GM21576 (cell line): ENCODE measurements around the gene CRTC2.

Experiments used
- ATAC-seq: cut with Tn5 transposase; IDR thresholded peaks from one replicate; pipeline ENCODE4 v1.9.1; 2021; ENCODE audit warnings: mild to moderate bottlenecking, moderate library complexity; ENCODE audit not compliant: unreplicated experiment

Gene CRTC2

GRCh38 chr1:153951183-153951582, 7.2 kb downstream of the CRTC2 start:
- ATAC-seq: no peak

DNA sequence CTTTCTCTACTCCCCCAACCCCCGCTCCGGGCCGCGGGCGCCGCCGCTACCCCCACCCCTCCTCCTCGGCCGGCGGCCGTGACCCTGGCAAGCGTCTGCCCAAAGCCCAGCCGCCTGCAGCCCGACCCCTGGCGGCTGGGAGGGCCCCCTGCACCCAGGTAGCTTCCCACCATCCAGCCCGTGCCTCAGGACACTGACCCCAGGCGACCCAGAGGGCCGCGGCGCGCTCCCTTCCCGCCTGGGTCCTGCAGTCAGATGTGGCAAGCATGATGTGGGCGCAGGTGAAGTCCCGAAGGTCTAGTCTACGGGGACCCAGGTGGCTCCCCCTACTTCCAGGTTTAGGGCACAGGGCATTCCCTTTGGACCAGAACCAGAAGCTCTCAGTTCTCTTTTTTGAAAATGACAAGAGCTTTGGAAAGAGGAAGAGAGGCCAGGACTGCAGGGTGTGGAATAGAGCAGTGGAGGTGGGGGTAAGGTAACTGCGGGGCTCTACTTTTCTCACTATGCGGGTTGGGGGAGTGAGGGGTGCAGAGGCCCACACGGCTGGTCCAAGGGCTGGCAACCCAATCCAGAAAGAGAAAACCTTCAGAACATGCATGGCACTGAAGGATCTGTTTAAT, 11.7 kb downstream of the CRTC2 start, which contains the start of gene DENND4B:
DENND4B (minus strand) TSS at position 97 of the 620 bp plus-strand sequence. CDS start 2,344 bp downstream, outside the sequence.
- ATAC-seq: peak; percentile 50

DNA sequence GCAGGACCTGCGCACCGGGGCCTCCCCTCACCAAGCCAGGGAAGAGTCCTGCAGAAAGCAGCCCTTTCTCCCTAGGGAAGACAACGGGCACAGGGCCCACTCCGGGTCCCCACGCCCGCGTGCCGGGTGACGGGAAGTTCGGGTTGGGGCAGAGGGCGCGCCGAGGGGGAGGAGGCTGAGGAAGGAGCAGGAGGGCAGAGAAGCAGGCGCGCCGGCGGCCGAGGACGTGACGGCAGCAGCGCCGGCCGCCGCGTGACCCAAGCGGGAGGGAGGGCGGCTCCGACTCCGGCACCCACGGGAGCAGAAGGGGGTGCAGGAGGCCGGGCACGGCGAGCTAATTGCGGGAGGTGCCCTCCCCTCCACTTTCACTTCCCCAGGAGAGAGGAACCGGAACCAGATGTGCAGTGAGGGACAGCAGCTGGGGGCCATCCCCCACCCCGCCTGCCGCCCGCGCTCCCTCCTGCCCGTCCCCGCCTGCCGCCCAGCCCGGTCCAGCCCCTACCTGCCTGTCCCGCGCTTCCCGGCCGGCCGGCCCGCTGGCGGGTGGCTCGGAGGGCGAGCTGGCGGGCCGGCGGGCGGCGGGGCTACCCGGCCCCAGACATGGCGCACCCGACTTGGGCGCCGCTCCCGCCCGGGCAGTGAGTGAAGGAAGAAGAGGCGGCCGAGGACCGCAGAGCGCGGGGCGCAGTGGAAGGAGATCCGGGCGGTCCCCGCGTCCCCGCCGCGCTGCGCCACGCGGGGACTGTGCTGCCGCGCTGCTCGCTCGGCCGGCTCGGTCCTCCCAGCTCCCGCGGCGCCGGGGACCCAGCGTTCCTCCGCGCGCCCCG, 12.4 kb downstream of the CRTC2 start:
- peak; percentile 60 for ATAC-seq

DNA sequence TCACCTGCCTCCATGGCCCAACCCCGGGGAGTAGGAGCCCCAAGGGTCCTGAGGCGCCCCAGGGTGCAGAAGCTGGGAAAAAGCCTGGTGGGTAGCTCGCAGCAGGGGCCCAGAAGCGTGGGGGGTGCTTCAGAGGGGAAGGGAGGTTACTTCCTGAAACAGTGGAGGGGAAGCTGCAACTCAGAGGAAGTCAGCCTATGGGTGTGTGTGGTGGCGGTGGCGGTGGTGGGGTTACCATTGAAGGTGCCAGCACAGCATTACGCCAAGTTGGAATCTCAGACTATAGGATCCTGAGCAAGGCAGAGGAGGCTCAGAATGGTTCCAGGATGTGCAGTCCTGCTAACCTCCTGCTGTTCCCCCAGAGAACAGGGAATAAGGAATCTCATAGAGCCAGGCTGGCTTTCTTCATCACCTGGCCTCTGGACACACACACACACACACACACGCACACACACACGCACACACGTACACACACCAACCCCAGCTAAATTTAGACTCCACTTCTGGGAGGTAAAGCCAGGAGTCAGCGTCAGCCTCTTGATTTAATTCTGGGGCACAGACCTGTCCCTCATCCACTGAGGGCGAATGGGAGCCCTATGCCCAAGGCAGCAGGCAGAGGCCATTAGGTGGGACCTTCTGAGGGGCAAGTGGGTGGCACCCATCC, 13.1 kb downstream of the CRTC2 start:
- ATAC-seq: no peak

DNA sequence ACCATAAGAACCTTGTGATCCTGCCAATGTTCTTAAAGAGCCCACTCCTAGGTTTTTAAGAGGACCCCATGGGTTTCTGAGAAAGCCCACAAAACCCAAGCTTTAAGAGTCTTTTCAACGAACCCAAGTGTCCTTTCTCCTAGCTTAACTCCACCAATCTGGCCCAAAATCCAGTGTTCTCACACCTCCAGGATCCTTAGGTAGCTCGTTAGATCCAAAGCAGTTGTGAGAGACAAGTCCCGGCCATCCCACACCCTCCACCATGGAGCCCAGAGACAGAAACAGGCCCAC, 13.6 kb downstream of the CRTC2 start:
- ATAC-seq: no peak

DNA sequence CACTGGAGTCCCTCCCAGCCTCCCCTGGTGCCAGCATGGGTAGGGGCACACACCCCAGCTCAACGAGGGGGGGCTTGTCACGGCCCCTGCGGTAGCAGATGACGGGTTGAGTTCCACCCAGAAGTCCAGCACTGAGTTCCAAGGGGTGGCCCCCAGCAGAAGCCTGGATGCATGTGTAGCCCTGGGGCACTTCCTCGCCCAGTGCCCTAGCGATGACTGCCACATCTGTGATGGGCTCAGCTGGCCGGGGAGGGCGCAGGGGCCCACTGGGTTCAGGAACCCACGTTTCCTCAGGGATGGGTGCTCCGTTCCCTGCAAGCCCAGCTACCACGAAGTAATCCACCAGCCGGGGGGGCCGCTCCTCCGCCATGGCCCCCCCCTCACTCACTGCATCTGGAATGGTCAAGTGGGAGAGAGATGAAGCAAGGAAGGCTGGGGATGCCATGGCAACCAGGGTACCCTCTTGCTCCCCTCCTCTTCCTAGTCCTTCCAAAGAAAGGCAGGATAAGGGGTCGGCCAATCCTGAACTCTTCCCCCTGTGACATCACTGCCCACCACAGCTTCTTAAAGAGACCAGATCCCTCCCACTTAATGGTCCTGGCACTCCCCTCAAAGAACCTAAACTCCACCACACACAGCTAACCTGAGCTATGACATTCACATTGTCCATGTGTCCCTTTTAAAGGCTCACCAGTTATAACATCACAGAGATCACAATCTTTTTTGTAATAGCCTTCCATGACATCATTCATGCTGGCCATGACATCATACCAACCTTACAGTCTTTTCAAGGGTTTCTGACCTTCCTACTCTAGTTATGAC, 14.2 kb downstream of the CRTC2 start:
- ATAC-seq: no peak

GRCh38 chr1:153942766-153943549, 15.5 kb downstream of the CRTC2 start:
- ATAC-seq: no peak

DNA sequence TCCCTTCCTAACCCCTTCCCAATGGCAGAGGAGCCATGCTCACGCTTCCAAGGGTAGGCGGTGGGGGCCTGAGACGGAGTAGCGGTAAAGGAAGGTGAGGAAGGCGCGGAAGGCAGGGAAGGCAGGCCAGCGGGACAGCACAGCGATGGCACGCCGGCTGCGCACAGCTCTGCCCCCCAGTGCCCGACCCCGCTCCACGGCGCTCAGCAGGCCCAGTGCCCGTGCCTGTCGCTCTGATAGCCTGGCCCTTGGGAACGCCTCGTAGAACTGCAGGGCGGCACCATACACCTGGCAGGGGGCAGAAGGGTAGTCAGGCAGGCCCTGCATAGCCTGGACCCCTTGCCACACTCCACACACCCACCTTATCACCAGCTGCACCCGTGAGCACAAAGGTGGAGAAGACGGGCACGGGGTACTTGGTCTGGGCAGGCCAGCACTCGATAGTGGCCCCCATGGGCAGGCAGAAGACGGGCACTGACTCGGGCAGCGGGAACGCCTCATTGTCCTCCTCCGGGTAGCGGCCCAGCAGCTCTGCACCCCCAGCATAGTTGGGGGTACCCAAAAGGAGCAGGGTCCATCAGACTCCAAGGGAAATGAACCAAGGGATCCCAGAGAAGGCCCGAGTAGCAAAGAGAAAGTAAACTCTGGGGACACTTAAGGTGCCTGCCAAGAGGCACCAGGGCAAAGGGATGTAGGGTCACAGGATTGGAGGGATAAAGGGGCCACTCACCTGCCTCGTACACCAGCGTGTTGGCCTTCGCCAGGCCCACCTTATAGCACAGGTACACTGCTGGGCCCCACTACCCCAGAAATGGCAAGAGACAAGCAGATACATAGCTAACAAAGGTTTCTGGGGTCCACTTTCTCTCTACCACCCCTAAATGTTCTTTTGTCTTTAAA, 16.3 kb downstream of the CRTC2 start:
- no peak for ATAC-seq

GRCh38 chr1:153940756-153941155, 17.7 kb downstream of the CRTC2 start:
- ATAC-seq: no peak

DNA sequence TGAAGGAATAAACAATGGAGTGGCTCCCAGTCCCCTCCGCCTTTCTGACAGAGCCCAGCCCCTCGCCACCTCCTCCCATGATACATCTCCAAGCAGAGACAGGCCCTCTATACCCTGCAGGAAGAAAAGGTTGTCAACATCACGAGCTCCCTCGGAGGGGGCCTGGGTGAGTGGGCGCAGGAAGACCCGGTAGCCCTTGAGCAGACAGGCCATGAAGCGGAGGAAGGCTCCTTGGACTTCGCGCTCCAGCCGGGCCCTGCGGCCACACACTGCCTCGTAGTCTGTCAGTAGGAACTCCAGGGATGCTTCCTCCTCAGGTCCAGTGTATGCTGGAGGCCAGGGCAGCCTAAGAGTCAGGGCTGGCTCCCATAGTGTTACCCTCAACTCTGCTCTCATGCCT, 18.9 kb downstream of the CRTC2 start:
- ATAC-seq: no peak

DNA sequence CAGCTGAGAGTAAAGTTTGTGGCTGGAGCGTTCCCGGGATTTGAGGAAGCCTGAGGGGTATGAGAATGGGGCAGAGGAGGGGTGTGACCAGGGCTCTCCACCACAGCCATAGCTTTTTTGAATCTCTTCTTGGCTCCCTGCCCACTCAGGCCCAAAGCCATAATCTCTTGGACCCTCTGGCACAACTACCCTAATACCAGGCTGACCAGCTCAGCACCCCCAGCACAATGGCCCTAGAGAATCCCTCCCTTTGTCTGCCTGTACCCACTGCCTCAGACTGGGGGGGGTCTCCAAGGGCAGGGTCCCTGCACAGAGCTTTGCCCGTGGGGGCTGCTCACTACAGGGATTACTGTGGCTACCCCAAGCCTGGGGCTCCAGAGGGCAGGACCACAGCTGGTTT, 19.4 kb downstream of the CRTC2 start:
- ATAC-seq: no peak

DNA sequence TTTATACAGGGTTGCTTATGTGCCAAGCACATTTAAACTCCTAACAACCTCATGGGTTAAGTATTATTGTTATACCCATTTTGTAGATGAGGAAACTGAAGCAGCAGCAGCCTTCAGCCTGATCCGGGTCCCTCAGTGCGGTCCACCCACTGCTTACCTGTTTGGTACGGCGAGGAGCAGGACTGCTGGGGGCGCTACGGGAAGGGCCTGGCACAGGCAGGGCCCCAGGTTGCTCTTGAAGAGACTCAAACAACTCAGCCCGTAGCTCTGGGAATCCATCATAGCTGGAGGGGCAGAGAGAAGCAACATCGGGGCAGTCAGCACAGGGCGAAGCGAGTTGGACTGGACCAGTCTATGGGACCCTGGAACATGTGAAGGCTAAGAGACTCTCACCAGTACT, 21.1 kb downstream of the CRTC2 start:
- ATAC-seq: no peak

DNA sequence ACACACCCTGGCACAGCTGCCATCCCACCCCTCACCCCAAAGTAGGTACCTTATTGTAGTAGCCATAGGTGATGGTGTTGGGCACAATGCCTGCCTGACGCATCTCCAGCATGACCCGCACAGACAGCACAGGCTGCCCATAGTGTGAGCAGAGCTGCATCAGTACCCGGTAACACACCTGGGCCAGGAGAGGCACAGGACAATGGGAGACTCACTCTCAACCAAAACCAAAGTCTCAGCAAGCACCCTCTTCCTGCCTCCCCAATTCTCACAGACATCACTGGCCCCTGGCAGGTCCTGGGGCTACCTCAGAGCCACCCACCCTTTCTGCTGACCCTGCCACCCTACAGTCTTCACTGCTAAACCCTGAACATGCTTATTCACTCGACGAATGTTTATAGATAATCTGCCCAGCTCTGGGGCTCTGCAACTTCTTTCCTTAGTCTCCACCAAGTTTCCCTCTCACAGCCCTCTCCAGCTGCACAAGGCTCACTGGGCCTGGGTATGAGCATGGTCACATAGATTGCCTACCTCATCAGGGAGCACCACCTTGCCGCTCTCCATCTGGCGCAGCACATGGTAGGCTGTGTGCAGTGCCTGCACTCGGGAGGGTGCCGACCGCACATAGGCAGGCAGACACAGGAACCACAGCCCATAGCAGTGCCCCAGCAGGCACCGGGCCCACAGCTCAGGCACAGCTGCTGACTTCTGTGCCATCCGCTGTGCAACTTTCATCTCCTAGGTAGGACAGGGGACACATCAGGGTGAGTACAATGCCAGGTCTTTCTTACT, 22.2 kb downstream of the CRTC2 start:
- ATAC-seq: no peak

GRCh38 chr1:153934746-153935145, 23.7 kb downstream of the CRTC2 start:
- ATAC-seq: no peak

- ATAC-seq: no peak
Measured at GRCh38 chr1:153933955-153934354, 24.5 kb downstream of the CRTC2 start.

- ATAC-seq: no peak
Measured at GRCh38 chr1:153933430-153933829, 25.0 kb downstream of the CRTC2 start.

DNA sequence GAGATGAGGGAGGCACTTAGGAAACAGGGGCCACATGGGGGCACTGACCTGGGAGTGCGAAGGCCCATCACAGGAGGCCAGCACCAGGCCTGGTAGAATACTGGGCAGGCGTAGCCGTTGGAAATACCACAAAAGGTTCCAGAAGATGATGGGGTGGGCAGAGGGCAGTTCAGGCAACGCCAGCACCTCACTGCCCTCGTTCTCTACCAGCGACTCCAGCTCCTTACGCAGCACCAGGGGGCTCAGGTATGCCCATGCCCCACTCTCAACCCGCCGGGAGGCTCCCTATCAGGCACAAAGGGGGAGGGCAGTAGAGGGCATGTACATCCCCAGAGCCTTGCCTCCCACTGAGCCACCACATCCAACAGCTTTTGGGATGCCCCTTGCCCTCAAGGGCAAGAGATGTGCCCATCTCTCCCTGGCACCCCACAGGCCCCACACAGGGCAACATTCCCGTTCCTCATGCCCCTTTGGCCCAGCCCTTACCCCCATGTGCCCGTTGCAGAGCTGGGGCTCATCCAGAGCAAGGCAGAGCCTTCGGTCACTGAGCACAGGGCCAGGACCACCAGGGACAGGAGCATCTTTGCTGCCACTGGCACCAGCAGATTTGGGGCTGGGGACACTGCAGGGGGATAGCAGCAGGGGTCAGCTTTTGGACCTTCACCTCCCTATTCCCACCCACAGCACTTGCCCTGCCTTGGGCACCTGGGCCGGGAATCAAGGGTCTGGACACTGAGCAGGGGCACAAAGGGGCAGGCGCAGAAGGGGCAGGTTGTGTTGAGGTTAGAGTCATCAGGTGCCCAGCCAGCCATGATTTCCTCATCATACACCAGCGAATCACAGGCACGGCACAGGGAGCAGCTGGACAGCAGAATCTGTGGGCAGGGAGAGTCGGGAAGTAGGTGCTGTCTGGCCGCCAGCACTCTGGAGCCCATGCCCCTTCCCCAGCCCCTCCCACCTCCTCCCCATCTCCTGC, 26.0 kb downstream of the CRTC2 start:
- ATAC-seq: no peak
